ENCODE results near the gene SEMA3F.
A peak's percentile ranks its signal among the peaks of the same experiment; 100 is the strongest.

The SEMA3F gene

GRCh38 chr3:50212502-50212901, 57.4 kb downstream of the SEMA3F start:
- H3K4me3 ChIP-seq (ENCODE audit: low read depth, low read length) = no peak overlapping the region
- TF ChIP-seq, protein P1, sequence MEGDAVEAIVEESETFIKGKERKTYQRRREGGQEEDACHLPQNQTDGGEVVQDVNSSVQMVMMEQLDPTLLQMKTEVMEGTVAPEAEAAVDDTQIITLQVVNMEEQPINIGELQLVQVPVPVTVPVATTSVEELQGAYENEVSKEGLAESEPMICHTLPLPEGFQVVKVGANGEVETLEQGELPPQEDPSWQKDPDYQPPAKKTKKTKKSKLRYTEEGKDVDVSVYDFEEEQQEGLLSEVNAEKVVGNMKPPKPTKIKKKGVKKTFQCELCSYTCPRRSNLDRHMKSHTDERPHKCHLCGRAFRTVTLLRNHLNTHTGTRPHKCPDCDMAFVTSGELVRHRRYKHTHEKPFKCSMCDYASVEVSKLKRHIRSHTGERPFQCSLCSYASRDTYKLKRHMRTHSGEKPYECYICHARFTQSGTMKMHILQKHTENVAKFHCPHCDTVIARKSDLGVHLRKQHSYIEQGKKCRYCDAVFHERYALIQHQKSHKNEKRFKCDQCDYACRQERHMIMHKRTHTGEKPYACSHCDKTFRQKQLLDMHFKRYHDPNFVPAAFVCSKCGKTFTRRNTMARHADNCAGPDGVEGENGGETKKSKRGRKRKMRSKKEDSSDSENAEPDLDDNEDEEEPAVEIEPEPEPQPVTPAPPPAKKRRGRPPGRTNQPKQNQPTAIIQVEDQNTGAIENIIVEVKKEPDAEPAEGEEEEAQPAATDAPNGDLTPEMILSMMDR (IDR thresholded peaks at IDR 0.05; ENCODE audit: borderline replicate concordance, insufficient read depth, low read depth, low read length) = peak; percentile 21; the same call in 1 of the 2 replicates

DNA sequence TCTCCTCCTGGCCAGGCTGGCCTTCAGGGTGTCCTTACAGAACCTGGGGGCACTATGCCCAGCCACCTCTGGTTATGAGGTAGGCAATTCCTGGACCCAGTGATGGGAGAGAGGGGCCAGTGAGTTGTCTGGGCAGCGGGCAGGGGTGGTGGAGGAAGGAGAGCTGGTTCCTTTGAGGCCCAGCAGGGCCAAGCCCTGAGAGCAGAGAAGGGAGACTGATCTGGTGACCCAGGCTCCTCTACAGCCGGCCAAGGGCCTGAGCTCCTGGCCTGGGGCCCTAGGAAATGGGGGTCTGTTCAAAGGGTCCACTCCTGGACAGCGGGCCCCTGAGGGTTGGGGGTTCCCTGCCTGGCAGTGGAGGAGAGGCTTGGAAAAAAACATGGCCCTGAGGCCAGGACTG, 57.8 kb downstream of the SEMA3F start:
- H3K4me3 ChIP-seq (ENCODE audit: low read depth, low read length) = no peak overlapping the region
- TF ChIP-seq, protein P1 (IDR thresholded peaks at IDR 0.05; ENCODE audit: borderline replicate concordance, insufficient read depth, low read depth, low read length) = no peak

- TF ChIP-seq, protein P1 (IDR thresholded peaks at IDR 0.05; ENCODE audit: borderline replicate concordance, insufficient read depth, low read depth, low read length) = no peak
- no peak overlapping the region for H3K4me3 ChIP-seq (ENCODE audit: low read depth, low read length)
Observed at GRCh38 chr3:50213373-50213772, 58.2 kb downstream of the SEMA3F start.

- TF ChIP-seq, protein P1 (IDR thresholded peaks at IDR 0.05; ENCODE audit: borderline replicate concordance, insufficient read depth, low read depth, low read length) = no peak
- H3K4me3 ChIP-seq (ENCODE audit: low read depth, low read length) = no peak overlapping the region
Observed at GRCh38 chr3:50214824-50215223, 59.7 kb downstream of the SEMA3F start.

- TF ChIP-seq, protein P1 (IDR thresholded peaks at IDR 0.05; ENCODE audit: borderline replicate concordance, insufficient read depth, low read depth, low read length) = no peak
- no peak overlapping the region for H3K4me3 ChIP-seq (ENCODE audit: low read depth, low read length)
Observed at GRCh38 chr3:50215529-50215928, 60.4 kb downstream of the SEMA3F start.

- H3K4me3 ChIP-seq (ENCODE audit: low read depth, low read length) = no peak overlapping the region
- TF ChIP-seq, protein P1 (IDR thresholded peaks at IDR 0.05; ENCODE audit: borderline replicate concordance, insufficient read depth, low read depth, low read length) = no peak
Observed at GRCh38 chr3:50217681-50218080, 62.6 kb downstream of the SEMA3F start.

DNA sequence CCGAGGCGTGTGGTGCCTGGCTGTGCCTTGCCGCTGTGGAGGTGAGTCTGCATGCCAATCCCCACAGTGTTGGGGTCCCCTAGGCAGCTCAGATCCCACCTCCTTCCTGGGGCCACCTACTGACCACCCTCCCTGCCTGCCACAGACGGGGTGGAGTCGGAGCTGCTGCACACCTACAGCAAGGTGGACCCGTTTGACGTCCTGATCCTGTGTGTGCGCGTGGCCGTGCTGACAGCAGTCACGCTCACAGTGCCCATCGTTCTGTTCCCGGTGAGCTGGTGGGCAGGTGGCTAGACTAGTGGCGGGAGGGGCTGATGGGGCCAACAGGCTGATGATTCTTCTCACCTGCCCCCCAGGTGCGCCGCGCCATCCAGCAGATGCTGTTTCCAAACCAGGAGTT, 63.3 kb downstream of the SEMA3F start:
- TF ChIP-seq, protein P1 (IDR thresholded peaks at IDR 0.05; ENCODE audit: borderline replicate concordance, insufficient read depth, low read depth, low read length) = no peak
- H3K4me3 ChIP-seq (ENCODE audit: low read depth, low read length) = no peak overlapping the region

Data from GM12875 (cell line).